HG03558 (cell line): ENCODE measurements around the gene ATP6V1C2.

ENCODE experiments used
- ATAC-seq: cut with Tn5 transposase; IDR thresholded peaks from one replicate; pipeline ENCODE4 v1.9.1; 2021; ENCODE audit warnings: moderate number of reproducible peaks; ENCODE audit not compliant: unreplicated experiment; ENCODE audit errors: extremely low read depth

ATP6V1C2 gene

GRCh38 chr2:10732924-10733565 lies 11.6 kb downstream of the ATP6V1C2 start:
- no peak for ATAC-seq

DNA sequence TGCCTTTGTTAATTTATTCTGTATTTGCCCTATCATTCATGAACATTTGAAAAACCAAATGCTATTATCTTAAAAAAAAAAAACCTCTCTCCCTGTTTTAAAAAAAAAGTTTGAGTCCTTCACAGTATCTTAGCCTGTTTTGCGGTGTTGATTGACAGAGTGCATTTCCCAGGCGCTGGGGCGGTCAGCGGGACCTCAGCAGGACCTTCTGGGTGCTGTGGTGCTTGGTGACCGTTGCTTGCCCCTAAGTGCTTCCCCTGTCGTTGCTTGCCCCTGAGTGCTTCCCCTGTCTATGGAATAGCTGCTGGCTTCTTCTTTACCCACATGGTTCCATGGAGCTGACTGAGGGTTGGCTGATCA lies 12.1 kb downstream of the ATP6V1C2 start:
- no peak for ATAC-seq

GRCh38 chr2:10733980-10734379 lies 12.6 kb downstream of the ATP6V1C2 start:
- no peak for ATAC-seq

- no peak for ATAC-seq
These were observed 16.8 kb downstream of the ATP6V1C2 start for GRCh38 chr2:10738192-10738591.

DNA sequence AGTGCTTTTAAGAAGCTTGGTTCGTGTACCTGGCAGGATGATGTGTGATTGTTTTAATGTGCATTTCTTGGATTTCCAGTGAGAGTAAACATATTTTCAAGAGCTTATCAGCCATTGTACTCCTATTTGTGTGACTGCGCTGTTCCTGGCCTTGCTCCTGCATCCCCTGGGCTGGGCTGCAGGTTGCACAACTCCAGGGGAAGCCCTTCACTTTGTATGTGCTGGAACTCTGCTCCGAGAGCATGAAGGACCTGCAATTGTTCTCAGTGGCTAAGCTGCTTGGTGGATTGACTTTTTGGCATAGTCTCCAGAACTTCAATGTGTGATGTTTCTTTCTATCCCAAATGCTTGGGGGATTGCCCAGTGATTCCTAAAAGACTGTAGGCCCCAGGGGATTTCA lies 18.8 kb downstream of the ATP6V1C2 start:
- ATAC-seq: no peak

GRCh38 chr2:10741139-10741538 lies 19.7 kb downstream of the ATP6V1C2 start:
- ATAC-seq: no peak

- ATAC-seq: no peak
These were observed 21.2 kb downstream of the ATP6V1C2 start for GRCh38 chr2:10742666-10743065.

- ATAC-seq: no peak
These were observed 29.2 kb downstream of the ATP6V1C2 start for GRCh38 chr2:10750610-10751009.

DNA sequence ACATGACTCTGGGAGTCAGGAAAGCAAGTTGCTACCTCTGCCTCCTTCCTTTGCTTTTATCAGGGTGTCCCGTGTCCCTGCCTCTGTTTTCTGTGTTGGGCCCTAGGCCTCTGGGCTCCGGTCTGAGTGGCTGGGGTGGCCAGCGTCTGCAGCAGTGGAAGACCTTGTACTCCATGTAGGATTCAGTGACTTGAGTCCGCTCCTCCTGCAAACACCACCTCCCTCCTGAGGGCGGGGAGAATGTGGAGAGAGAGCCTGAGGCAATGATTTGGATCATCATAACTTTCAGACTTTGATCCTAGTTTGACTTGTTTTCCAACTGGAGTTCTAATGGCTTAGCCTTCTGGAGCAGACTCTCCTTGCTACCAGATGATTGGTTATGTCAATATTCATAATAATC lies 30.8 kb downstream of the ATP6V1C2 start:
- ATAC-seq: no peak

GRCh38 chr2:10753156-10753555 lies 31.7 kb downstream of the ATP6V1C2 start:
- no peak for ATAC-seq

- no peak for ATAC-seq
These were observed 32.4 kb downstream of the ATP6V1C2 start for GRCh38 chr2:10753876-10754275.

DNA sequence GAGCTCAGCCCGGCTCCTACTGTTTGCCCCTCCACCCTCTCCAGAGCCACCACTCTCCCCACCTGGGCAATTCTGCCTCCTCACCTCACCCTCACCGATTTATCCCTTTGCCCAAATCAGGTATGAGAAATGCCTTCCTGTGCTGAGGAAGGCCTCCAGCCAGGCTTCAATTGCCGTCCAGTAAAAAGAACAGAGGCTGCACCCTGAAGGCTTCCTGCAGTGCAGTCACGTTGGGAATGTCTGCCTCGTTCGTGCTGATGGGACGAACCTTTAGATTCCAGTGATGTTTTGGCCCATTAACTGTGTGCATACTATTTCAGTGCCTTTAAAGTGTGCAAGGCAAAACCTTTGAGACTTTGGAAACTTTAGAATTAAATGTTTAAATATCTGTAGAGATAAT lies 34.2 kb downstream of the ATP6V1C2 start:
- no peak for ATAC-seq

DNA sequence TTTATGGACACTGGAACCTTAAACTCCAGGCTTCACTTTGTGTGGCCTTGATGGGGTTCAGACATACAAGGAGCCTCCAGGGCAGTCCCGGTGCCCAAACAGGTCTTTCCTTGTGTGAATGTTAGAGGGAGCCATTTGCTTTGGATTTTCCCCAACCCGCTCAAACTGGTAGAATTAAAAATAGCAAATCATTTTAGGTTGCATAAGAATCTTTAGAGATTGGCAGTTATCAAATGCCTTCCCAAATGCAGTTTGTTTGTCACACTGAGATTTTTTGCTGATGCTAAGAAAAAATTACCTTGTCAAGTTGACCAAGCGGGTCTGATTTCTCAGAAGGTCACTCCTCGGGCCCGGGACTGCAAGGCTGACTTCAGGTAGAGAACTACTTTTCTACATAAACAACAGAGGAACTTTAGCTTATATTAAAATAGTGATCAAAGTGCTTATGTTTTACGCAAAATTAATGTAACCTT lies 36.4 kb downstream of the ATP6V1C2 start:
- ATAC-seq: no peak

DNA sequence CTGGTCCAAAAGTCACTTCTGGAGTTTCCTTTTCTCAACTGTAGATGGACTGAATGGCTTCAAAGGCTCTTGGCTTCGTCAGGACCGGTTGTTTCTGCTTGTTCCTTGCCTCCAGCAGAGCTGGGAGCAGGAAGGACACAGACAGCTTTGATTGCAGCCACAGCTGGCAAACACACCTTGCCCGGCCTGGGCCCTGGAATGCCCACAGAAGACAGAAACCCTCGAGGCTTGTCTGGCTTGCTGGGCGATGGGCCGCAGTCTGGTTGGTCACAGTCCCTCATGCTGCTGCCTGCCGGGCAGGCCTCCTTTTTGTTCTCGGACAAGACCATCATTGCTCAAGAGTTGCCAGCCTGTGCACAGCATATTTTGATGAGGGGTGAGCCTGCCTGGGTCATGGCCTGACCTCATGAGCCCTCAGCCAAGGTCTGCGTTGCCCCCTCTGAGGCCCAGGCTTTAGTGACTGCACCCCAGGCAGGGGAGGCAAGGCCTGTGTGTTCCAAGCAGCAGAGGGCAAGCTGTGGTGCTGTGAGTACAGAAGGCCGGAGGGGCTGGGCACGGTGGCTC lies 37.8 kb downstream of the ATP6V1C2 start:
- ATAC-seq: no peak

DNA sequence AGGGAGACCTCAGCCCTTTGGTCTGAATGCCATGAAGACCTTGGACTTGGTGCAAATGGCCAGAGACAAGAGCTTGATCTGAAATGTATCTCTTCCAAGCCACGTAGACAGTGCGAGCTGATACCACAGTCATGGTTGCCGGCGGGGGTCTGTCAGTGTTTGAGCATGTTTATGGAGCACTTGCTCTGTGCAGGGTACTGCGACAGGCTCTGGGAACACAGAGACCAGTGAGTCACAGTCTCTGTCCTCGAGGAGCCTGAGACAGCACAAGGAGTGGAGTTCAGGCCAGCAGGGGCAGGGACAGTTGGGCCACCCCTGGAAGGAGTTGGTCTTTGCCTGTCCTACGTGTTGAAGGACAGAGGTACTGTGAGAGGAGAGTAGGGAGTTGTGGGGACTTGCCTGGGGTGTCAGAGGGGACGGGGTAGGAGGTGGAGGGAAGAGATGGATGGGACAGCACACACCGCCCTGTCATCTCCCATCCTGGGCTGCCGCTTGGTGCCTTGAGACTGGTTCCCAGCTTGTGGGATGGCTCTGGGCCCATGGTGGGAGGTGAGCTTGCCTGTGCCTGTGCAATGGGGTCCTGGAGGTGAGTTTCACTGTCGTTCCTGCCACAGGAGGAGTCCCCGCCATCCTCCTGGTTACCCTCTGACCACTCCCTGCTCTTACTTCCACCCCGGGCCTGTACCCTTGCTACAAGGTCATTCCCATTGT lies 39.5 kb downstream of the ATP6V1C2 start:
- no peak for ATAC-seq

GRCh38 chr2:10761591-10761990 lies 40.2 kb downstream of the ATP6V1C2 start:
- ATAC-seq: no peak

DNA sequence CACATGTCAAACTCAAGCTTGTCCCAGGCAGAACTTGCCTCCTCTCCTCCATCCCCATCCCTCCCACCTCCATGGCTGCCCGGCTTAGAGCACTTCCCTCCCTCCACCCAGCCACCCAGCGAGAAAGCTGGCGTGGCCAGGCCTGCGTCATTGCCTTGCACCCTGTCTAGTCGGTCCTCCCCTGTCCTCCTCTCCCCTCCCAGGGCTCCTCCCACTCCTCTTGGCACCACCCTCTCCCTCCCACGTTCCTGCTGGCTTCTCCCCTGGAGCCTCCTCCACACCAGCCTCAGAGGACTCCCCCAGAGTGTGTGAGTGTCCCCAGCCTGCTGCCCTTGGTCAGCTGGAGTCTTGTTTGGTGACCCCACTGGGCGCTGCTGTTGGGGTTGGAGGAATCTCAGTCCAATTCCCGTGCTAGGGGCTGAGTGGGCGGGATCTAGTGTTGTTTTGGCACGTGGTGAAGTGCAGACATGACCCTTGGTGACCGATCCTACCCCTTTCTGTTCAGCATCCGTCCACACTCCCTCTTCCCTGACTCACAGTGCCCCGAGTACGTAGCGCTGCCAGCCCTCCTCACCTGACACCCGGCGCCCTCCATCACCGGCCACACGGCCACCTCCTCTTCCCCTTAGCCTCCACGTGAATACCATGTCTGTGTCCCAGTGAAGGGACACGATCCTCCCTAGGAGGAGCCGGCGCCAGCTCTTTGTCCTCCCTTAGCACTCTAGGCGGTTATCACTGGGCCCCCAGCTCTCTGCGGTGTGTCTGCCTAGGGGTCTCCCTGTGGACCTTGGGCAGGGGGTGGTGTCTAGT lies 41.4 kb downstream of the ATP6V1C2 start:
- no peak for ATAC-seq

DNA sequence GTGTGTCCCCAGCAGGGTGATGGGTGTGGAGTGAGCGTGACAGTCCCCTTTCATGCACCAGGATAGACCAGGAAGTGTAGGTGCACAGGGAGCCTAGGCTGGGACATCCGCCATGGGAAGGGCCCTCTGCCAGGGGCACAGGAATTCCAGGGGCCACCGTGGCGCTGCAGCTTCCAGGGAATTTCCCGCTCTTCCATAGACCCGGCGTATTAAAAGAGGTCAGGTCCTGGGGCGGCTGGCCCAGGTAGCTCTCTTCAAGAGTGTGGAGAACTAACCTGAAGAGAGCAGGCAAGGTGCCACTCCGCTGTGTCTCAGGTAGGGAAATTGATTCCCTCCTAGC lies 42.0 kb downstream of the ATP6V1C2 start:
- no peak for ATAC-seq

GRCh38 chr2:10764096-10764785 lies 42.8 kb downstream of the ATP6V1C2 start:
- ATAC-seq: no peak

- no peak for ATAC-seq
These were observed 43.5 kb downstream of the ATP6V1C2 start for GRCh38 chr2:10764896-10765295.
